GM18517 (cell line): ENCODE measurements around the gene TMED5.
"Not testable (repeated sequence)": the region's sequence is repeated elsewhere in the genome, so short reads cannot be mapped to it uniquely, and the experiment has no call there.

Experiments used
- ATAC-seq: cut with Tn5 transposase; IDR thresholded peaks from one replicate; pipeline ENCODE4 v1.9.1; 2021; ENCODE audit warnings: mild to moderate bottlenecking, moderate library complexity; ENCODE audit not compliant: unreplicated experiment

TMED5 gene

DNA sequence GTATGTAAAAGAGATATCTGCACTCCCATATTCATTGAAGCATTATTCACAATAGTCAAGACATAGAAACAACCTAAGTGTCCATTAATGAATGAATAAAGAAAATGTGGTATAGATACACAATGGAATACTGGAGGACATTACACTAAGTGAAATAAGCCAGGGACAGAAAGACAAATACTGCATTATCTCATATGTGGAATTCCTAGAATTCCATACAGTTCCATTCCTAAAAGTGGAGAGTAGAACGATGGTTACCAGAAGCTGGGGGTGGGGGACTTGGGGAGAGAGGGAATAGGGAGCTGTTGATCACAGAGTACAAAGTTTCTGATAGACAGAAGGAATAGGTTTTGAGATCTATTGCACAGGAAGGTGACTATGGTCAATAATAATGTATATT is 7.4 kb downstream of the TMED5 start:
- ATAC-seq = no peak

DNA sequence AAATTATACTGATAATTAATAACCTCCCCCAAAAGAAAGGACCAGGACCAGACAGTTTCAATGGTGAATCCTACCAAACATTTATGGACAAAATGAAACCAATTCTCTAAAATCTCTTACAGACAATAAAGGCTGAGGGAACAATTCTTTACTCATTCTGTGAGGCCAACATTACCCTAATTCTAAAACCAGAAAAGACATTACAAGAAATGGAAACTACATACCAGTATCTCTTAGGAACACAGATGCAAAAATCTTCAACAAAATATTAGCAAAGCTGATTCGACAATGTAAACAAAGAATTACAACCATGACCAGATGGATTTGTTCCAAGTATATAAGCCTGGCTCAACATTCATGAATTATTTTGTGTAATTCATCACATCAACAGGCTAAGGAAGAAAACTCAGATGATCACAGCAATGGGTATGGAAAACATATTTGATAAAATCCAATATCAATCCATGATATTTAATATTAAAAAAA is 8.6 kb downstream of the TMED5 start:
- no peak for ATAC-seq

DNA sequence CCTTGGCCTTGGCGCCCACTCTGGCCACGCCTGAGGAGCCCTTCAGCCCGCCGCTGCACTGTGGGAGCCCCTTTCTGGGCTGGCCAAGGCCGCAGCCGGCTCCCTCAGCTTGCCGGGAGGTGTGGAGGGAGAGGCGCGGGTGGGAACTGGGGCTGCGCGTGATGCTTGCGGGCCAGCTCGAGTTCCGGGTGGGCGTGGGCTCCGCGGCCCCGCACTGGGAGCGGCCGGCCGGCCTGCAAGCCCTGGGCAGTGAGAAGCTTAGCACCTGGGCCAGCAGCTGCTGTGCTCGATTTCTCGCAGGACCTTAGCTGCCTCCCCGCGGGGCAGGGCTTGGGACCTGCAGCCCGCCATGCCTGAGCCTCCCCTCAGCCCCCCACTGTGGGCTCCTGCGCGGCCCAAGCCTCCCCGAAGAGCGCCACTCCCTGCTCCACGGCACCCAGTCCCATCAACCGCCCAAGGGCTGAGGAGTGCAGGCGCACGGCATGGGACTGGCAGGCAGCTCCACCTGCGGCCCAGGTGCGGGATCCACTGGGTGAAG is 10.0 kb downstream of the TMED5 start:
- ATAC-seq = not testable (repeated sequence)

DNA sequence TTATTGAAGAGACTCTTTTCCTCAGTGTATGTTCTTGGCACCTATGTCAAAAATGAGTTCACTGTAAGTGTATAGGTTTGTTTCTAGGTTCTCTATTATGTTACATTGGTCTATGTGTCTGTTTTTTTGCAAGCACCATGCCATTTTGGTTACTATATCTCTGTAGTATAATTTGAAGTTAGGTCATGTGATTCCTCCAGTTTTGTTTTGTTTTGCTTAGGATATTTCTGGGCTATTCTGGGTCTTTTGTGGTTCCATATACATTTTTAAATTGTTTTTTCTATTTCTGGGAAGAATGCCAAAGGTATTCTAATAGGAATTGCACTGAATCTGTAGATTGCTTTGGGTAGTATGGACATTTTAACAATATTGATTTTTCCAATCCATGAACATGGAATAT is 13.2 kb downstream of the TMED5 start:
- ATAC-seq = no peak

DNA sequence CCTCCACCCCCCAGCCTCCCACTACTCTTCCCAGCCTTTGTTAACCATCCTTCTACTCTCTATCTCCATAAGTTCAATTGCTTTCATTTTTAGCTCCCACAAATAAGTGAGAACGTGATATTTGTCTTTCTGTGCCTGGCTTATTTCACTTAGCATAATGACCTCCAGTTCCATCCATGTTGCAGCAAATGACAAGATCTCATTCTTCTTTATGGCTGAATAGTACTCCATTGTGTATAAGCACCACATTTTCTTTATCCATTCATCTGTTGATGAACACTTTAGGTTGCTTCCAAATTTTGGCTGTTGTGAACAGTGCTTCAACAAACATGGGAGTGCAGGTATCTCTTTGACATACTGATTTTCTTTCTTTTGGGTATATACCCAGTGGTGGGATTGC is 14.3 kb downstream of the TMED5 start:
- ATAC-seq = not testable (repeated sequence)

DNA sequence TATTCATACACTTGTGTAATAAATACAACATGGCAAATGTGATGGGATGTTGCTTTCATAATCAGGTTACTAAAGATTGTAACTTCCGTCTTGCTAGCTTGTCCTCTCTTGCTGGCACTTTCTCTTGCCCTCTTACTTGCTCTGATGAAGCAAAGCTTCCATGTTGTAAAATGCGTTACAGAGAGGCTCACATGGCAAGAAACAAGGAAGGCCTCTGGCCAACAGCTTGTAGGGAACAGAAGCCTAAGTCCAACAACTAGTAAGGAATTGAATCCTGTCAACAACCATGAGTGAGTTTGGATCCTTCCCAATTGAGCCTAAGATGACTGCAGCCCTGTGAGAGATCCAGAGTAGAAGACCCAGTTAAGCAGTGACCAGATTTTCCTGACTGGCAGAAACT is 15.4 kb downstream of the TMED5 start:
- ATAC-seq = no peak

DNA sequence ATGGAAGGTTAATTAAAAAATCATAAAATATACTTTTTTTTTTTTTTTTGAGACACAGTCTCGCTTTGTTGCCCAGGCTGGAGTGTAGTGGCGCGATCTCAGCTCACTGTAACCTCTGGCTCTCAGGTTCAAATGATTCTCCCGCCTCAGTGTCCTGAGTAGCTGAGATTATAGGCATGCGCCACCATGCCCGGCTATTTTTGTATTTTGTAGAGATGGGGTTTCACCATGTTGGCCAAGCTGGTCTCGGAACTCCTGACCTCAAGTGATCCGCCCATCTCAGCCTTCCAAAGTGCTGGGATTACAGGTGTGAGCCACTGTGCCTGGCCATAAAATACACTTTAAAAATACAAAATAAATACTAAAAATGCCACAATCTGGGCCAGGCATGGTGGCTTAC is 16.9 kb downstream of the TMED5 start:
- not testable (repeated sequence) for ATAC-seq

DNA sequence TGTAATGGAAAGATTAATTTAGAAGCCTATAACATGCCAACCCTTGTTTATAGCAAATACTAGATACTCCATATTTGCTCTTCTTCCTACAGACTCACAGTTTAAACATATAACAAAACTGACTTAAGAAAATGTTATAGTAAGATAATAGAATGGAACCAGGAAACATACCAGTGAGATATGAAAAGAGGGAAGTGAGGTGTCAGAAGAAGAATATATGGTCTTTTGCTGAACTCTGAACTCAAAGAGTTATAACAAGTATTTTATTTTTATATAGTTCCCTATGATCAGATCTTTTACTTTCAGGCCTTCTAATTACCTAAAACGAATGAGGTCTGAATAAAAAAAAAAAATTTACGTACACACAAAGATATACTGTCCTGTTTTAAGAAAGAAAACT is 20.9 kb downstream of the TMED5 start:
- ATAC-seq = no peak

DNA sequence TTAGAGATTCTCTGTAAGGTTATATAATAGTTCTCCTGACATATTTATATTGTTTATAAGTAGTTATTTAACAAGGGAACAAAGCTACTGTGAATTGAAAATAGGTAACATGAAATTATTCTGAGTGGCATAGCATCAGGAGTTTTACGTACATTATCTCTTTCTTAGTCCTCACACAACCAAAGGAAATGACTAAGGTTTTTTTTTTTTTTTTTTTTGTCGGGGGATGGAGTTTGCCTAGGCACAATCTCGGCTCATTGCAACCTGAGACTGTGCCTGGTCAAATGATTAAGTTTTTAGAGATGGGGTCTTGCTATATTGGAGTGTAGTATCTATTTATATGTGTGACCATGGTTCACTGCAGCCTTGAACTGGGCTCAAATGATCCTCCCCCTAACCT is 24.9 kb downstream of the TMED5 start:
- no peak for ATAC-seq

DNA sequence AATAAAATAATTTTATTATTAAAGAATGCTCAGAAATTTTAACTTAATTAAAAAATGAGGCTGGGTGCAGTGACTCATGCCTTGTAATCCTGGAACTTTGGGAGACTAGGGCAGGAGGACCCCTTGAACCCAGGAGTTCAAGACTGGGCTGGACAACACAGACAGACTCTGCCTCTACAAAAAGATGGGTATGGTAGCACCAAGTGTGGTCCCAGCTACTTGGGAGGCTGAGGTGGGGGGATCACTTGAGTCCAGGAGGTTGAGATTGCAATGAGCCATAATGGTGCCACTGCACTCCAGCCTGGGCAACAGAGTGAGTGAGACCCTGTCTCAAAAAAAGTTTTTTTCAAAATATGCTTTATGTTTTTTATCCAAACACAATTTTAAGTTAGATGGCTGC is 25.3 kb downstream of the TMED5 start:
- ATAC-seq = no peak

DNA sequence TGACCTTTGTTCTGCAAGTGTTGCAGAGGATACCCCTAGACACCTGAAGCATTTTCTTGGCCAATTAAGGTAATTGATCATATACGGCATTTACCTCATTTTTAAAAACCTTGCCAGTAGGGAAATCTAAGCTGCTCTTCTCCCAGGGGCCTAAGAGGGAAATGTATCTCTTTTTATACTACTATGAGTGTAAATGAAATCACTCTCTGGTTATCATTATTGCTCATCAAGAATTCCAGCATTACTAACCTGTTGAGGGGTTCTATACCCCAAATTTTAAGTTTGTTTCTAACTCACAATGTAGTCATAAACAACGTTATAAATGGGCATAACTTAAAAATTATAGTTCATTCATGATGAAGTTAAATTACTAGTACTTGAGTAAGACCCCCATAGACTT is 27.4 kb downstream of the TMED5 start:
- no peak for ATAC-seq

DNA sequence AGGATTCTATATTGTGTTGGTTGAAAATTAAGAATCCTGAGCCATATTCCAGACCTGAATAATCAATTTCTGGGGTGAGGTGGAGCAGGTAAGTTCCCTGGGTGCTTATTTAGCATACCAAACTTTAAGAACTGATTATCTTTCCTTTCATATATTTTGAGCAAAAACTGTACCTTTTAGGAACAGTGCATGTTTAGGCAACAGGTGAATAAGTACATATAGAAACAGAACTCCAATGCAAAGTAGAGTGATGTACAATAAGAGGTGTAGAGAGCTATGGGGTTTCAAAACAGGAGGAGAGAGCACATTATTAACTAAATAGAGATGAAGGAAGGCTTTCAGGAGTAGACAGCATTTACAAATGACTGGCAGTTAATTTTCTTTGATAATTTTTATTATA is 28.7 kb downstream of the TMED5 start:
- ATAC-seq = no peak

DNA sequence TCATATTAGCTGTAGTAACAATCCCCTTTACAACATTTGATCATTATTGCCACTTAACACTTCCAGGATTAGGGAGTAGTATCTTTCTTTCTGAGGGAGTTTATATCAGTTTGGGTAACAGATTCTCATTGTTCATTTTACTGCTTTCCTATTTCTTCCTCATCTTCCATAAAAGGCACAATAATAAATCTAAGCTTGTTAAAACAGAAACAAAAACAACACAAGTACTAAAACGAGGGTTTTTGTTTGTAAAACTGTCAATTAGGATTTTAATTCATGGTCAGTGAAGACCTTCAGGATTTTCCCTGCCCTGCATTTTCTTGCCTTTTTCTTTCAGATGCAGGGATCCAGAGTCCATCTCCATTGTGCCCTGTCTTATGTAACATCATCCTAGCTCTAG is 29.5 kb downstream of the TMED5 start:
- ATAC-seq = no peak

DNA sequence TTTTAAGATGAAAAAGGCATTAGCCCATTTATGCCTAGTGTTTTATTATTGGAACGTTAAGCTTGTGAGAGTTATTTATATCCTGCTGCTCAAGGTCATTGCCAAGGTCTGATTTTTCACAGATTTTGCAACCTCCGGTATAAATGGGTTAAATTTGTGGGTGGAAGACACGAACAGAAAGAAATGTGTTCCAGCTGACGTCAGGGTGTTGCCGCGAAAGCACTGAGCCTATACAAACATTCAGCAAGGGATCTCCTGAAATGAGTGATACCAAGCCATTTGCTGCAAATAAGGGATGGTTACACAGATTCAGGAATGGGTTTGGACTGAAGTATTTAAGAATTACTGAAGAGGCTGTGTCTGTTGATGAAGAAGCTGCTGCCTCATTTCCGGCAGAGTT is 32.2 kb downstream of the TMED5 start:
- ATAC-seq = no peak

DNA sequence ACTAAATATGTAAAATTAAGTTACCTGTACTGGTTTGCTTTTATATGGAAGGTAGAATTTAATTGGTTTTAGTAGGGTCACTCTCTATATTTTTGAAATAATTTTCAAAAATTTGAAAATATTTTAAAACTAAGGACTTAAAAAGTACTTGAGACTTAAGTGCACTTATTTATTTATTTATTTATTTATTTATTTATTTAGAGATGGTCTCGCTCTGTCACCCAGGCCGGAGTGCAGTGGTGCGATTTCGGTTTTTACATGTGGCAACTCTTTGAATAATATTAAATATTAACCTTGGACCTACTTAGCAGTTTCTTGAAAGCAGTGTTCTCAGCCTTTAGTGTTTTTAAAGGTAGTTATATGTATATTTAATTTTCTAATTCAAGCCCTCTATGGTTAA is 36.4 kb downstream of the TMED5 start:
- no peak for ATAC-seq

DNA sequence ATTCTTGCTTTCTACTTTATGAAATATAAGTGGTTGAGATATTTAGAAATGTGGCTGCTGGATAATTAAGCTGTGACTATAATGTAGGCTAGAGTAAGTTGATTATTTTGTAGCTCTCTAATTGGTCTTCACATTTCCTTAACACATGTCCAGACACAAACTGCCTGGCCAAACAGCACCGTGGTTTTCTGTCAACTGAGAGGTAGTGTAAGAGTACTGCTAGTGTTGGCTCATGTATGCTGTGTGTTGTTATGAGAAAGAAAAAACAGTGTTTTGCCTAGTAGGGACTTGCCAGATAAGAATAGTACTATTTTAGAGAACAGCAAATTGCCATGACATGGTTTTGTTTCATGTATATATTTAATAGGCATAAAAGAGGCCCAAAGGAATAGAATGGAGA is 37.1 kb downstream of the TMED5 start:
- no peak for ATAC-seq

DNA sequence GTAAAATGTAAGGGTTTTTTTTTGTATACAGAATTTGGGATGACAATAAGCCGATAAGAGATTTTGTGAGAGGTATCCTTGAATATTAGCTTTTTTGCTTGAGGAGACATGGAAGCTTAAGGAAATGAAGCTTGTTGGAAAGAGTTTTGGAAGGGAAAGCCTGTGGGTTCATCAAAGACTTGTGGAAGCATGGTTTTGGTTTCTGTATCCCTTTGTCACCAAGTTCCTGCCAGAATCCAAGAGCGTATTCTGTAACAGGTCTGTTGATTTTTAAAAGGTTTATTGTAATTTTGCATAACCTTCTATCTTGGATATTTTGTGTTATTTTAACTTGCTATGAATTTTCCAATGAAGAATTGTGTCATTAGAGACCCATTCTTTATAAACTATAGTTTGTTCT is 38.1 kb downstream of the TMED5 start:
- ATAC-seq = no peak

DNA sequence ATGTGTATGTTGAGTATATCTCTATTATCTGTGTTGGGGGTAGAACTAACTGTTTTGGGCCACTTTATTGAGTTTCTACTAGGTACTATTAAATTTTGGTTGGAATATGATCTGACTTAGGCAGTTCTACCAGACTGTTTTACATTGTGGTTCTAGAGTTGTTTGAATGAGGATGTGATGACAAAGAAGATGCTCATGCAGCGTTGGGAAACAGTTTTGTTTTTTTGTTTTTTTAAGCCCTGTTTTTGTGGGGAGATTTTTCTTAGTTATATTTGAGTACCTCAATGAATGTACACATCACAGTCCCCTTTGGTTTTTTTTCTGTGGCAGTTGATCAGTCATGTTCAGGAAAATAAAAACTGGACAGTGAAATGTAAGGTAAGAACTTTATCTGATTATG is 40.1 kb downstream of the TMED5 start:
- ATAC-seq = no peak

DNA sequence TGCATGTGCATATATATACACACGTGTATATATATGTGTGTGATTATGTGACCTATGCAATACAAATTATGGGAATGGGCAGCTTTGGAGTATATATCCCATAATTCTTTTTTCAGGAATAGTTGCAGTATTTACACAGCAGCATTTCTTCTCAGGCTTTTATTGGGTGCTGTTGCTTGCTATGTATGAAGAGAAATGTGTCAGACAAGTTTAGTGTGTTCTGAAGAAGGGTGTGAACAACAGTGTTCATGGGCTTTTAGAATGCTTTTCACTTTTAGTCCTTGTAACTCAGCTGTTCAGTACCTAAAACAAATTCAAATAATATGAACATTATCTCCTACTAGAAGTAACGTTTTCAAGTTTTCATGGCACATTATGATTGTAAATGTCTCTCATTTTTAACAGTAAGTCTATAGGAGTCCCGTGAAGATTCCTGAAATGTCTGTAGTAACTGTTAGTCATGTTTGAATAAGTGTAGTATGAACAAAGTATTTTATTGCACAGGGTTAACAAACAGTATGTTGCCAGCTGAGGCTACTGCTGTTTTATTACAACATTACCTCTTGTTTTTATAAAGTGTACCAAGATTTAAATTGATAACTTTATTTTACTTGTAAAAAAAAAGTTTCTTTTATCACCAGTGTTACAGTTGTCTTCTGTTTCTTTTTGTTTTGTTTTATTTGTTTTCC is 42.5 kb downstream of the TMED5 start:
- no peak for ATAC-seq

DNA sequence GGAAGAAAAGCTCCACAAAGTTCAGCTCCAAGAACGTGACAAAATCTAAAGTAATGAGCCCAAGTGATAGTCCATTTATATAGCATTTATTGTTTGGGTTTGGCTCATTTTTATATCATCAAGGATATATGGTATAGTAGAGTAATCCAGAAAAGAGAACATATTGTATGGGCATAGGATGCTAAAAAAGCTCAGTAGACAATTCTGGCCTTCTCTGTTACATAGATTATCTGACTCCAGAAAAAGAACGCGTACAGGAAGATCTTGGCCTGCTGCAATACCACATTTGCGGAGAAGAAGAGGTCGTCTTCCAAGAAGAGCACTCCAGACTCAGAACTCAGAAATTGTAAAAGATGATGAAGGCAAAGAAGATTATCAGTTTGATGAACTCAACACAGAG is 43.8 kb downstream of the TMED5 start:
- no peak for ATAC-seq

DNA sequence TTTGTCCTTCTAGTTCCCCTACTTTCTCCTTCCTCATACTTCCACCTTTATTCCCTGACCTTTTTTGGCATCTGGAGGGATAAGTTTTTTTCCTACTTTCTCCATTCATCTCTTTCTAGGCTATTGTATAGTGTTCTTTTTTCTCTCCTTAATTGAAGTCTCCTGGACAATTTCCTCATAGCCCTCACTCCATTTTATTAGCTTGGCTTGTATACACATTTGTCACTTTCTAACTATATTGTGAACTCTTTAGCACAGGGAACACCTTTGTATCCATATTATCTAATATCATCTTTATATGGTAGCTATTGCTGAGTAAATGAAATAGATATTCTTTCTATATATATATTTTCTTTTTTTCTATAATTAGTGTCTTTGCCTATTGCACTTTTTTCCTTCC is 47.6 kb downstream of the TMED5 start:
- ATAC-seq = no peak

DNA sequence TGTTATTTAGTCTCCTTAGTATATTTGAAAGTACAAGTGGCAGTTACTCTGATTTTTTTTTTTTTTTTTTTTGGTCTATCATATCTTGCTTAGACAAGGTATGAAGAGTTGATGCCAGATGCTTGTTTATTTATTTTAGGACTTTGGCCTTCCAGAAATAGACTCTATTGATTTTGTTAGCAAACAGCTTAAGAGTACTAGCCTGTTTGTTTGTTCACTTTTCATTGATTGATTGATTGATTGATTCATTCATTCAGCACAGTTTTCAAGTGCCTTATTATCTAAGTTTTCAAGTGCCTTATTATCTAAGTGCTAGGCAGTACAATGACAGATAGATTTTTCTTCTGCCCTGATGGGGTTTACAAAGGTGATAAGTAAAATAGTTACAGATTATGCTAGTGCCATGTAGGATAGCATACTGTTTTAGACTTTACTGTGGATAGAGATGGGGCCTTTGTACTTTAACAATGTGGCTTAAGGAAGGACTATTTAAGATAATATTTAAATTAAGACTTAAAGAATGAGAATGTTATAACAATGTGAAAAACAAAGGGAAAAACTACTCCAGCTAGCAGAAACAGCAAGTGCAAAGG is 50.6 kb downstream of the TMED5 start:
- ATAC-seq = no peak
